GM03348 (cell line): ENCODE data around the gene LRRC75B.

Experiments
- DNase-seq: peaks from one replicate; pipeline ENCODE4 v3.0.0; 2012; ENCODE audit warnings: low spot score

Gene LRRC75B

DNA sequence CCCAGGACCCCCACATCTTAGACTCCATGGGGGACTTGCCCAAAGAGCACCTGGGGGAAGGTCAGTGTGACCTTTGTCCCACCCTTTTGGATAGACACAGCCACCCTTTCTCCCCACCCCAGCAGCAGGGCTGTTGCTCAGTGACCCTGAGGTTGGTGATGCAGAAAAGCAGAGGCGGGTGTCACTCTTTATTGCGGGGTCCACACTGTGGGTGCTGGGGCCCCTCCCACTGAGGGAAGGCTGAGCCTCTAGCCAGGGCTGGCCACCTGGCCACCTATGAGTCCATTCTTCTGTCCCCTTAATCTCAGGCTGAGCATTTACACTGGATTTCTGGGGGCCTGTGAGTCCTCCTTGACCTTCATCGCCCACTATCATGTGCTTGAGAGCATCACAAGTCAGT is 7.4 kb downstream of the LRRC75B start:
- no peak for DNase-seq

DNA sequence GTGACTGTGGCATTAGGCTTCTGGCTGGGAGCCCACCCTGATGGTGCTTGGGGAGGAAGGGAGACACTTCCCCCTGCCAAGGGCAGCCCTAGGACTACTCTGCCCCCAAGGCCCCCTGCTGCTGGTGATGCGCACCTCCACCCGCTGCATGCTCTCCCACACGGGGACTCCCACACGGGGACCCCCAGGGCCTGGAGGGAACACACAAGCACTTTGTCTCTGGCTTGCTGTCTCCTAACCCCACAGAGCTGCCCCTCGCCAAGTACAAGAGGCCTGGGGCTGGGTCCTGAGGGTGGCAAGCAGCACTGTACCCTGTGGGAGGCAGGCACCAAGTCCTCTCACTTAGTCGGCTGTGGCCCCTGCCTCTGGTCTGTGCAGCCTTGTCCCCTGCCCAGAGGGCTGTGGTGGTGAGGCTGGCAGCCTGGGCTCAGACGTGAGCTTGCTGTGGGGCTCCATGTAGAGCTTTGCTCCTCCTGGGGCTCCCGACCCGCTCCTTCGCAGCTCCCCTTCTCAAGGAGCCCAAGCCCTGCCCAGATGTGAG is 7.9 kb downstream of the LRRC75B start:
- no peak for DNase-seq

DNA sequence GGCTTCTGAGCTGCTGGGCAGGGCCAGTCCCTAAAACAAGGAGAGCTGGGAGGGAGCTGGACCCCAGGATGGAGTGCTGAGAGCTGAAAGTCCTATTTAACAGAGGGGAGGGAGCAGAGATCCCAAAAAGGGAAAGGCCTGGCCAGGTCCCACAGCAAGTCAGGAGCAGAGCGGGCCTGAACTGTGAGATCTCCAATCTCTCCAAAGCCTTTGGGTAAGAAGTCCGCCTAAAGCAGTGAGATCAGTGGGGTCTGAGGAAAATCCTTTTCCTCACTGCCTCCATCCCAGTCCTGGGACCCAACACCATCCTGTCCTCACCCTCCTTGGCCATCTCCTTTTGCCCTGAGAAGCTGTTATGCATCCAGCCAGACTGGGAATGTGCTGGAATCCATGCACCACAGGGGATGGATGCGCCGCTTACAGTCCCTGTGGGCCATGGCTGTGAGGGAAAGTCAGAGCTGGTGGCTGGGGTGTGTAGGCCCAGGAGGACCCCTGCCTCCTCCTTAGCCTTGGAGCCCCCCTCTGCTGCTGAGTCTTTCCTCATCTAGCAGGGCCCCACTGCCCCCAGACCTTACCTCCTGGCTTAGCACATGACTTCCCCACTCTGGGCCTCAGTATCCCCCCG is 8.6 kb downstream of the LRRC75B start:
- no peak for DNase-seq

DNA sequence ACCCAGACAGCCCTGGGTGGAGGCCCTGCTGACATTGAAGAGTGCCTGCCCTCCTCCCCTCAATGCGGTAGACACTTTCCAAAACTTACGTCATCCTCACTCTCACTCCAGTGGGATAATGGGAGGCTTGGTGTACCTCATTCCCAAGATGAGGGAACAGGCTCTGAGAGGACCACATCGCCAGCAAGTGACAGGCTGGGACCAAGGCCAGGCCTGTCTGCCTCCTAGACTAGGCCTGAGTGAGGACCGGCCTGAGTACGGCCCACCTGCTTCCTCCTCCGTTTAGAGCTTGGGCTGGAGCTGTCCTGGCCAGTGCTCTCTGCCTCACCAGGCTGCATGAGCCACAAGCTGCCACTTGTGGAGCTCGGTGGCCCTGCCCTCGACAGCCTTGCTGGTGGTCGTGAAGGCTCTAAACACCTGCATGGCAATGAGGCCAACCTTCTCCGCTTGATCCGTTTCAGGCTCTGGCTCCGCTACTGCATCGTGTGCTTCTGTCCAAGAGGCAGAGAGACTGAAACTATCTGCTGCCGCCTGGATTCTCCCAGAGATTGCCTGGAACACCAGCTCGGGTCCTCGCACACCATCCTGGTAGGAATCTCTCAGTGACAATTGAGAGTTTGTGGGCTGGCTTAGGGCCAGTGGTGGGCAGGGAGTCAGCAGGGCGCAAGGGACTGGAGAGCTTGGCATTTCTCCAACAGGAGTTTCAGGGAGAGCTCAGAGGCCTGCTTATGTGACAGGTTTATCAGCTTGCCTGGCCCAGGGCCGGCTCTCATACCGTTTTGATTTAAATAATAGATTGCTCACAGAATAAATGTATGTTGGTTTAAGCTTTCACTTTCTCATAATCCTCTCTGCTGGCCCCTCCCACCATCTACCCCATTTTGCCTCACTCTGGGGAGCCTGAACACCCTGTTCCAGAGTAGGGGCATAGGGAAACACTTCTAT is 9.4 kb downstream of the LRRC75B start:
- DNase-seq, result peak; percentile 31

DNA sequence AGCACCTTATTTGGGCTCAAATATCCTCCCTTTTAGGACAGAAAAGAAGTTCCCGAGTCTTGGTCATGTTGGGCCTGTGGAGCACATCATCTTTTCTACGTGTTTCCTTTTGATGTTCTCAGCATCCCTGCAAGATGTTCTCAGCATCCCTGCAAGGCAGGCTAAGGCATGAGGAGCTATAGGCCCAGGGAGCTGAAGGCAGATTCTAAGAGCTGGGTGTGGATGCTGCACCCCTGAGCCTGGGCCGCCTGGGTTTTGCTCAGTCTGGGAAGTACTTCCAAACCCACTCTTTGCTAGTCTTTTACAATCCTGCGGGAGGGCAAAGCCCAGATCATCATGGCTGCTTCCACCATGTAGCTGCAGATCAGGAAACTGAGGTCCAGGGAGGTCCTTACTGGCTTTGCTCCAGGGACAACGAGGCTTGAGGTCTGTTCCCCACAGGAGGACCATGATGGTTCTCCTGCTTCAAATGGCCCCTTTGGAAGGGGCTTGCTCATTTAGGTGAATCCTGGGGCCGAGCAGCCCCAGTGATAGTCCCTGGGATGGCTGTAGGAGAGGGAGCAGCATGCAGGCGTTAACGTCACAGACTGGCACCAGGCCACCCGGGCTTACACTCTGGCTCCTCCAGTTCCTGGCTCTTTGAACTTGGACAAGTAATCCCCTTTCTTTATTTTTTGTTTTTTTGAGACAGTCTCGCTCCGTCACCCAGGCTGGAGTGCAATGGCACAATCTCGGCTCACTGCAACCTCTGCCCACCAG is 10.6 kb downstream of the LRRC75B start:
- DNase-seq, result no peak

DNA sequence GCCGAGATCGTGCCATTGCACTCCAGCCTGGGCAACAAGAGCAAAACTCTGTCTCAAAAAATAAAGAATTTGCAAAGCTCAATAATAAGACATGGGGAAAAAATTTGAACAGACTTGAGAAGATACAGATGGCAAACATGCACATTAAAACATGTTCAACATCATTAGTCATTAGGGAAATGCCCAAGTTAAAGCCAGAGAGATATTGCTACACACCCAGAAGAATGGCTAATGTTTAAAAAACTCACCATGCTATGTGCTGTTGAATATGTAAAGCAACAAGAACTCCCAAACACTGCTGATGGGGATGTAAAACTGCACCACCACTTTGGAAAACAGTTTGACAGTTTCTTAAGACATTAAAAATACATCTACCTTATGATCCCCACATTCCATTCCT is 12.6 kb downstream of the LRRC75B start:
- DNase-seq, result peak; percentile 74

DNA sequence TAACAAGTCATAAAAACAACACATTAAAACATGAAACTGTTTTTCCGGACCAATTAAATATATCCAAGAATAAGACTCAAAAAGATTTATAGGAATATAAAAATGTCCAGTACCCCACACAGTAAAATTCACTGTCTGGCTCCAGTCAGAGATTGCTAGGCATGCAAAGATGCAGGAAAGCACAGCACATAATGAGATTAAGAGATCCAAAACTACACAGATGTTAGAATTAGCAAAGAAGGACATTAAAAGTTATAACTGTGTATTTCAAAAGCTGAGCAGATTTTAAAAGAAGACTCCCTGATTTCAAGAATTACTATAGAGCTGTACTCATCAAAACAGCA is 13.6 kb downstream of the LRRC75B start:
- DNase-seq, result no peak

DNA sequence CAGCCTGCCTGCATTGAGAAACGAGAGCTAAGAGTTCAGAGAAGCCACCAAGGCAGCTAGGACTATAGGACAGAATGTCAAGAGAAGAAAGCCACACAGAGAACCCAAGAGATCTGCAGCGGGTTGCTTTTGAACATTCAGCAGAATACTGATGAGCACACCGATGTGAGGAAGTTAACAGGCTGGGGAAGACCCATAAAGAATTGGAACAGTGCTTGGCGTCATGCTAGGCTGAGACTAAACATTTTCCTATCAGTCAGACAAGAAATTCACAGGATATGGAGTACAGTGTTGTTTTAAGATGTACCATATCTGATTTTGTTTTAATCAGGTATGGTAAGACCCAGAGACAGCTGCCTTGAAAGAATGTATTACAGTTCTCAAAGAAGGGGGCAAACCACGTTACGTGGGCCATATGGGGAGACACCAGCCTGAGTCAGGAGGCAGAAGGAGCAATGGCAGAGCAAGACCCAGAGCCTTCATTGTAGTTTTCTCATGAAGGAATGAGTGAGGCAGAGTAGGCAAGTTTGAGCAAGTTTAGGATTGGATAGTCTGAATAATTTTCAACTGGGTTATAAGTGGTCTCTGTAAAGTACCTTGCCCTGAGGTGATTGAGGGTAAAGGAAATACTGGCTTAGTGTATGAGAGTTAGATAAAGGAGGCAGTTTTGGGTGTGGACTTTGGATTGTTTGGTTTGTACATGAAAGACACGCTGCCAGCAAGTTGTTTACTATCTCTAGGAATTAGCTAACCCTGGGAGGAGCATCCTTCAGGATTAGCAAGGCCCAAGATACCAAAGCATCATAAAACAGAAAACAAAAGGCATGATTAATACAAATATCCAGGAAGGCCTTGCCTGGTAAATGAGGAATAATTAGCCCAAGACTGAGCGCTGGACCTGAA is 14.3 kb downstream of the LRRC75B start:
- no peak for DNase-seq

DNA sequence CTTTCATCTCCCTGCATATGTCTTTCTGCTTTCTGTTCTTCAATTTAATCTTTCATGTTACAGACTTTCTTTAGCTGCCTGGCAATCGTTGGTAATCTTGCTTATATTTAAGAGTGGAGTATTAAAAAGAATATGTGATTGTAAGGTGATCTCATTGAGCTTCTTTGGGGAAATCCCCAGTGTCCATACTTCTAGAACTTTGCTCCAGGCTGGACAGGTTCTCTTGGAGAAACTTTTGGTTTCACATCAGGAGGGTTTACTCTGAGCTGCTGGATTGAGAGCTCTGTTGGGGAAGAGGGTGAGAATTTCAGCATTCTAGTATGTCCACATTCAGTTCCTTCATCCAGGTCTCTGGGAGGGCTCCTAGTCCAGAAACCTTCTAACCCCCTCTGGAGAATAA is 16.1 kb downstream of the LRRC75B start:
- no peak for DNase-seq

DNA sequence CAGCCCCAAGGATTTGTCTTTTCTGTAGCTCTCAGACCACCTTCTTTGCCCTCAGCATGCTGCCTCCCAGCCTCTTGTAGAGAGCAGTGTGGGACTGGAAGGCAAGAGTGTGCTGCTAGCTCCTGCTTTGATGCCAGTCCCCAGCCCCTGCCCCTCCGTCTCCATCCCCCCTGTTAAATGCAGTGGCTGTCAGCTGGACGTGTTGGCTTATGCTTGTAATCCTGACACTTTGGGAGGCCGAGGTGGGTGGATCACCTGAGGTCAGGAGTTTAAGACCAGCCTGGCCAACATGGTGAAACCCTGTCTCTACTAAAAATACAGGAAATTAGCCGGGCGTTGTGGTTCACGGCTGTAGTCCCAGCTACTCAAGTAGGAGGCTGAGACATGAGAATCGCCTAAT is 21.6 kb downstream of the LRRC75B start:
- DNase-seq, result no peak

DNA sequence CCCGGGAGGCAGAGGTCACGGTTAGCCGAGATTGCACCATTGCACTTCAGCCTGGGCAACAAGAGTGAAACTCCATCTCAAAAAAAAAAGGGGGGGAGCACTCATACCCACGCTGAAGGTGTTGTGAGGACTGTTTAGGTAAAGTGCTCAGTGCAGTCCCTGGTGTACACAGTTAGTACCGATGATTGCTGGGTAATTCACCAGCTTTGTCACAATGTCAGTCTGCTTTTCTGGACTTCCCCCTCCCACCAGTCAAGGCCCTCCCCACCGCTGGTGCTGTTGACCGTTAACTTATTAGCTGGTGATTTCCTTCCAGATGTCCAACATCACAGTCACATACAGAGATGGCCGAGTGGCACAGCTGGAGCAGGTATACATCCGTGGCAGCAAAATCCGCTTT is 25.2 kb downstream of the LRRC75B start:
- no peak for DNase-seq

DNA sequence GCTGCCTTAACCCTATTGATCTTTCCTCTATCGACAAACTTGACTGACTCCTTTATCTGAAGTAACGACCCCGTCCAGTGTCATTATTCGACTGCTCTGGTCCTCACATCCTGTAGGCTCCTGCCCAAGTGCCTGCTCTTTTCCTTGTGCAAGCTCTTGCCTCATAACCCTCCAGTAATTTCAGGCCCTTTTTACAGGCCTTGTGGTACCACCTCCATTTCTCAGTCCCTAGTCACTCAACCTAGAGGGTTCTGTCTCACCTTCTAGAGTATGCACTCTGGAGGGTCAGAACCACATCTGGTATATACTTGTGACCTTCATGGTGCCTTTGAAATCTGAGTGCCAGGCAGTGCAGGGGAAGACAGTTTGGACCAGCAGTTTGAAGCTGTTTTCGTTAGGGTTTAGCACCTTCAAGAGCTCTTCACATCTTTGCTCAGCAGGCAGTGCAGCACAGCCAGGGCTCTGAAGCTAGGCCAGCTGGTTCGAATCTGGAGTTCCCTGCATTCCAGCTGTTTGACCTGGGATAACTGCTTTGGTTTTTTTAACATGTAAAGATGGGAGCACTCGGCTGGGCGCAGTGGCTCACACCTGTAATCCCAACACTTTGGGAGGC is 25.9 kb downstream of the LRRC75B start:
- no peak for DNase-seq

DNA sequence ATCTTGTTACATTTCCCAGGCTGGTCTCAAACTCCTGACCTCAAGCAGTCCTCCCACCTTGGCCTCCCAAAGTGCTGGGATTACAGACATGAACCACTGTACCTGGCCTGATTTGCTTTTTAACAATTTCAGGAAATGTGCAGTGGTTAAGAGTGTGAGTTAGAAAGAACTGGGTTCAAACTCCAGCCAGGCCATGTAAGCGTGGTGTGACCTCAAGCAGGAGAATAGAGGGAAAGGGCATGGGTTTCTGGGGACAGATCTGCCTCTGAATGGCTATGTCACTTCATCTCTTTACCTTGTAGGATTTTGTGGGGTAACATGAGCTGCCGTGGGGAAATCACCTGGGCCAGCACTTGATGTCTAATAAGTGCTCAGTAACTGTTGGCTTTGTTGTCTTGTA is 27.8 kb downstream of the LRRC75B start:
- DNase-seq, result no peak

DNA sequence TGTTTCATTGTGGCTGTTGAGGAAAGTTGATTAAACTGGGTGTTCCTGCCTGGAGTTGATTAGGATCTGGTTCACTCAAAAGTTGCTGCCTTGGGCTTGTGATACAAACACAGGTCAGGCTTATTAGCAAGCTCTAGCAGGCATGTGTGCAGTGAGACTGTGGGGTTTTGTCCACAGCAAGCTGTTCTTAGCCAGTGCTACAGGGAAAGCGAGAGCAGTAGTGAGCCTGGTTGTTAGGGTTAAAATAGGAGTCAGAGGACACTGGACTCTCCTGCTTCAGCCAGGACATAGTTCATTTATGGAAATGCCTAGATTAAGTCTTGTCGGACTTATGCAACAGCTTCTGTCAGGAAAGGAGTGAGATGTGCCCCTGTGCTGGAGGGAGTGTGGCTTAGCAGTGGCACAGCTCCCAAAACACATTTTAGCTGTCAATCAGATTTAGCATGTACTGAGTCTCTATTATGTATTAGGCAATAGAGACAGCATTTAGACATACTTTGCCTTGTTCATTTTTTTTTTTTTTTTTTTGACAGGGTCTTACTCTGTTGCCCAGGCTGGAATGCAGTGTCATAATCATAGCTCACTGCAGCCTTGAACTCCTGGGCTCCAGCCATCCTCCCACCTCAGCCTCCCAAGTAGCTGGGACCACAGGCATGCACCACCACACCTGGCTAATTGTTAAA is 28.4 kb downstream of the LRRC75B start:
- DNase-seq, result peak; percentile 23

DNA sequence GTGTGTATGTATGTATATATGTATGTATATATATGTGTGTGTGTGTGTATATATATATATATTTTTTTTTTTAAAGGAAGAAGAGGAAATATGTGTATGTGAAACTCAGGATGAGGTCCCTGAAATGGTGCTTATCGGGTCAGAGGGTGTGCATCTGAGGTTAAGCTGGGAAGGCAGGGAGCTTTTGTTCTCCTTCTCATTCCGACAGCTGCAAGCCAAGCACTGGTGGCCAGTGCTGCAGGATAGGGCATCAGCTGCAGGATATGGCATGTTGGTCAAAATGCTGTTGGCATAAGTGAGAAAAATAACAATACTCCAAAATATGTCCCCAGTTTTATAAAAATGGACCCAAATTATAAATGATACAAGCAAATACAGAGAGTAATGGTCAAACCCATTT is 29.6 kb downstream of the LRRC75B start:
- DNase-seq, result no peak

DNA sequence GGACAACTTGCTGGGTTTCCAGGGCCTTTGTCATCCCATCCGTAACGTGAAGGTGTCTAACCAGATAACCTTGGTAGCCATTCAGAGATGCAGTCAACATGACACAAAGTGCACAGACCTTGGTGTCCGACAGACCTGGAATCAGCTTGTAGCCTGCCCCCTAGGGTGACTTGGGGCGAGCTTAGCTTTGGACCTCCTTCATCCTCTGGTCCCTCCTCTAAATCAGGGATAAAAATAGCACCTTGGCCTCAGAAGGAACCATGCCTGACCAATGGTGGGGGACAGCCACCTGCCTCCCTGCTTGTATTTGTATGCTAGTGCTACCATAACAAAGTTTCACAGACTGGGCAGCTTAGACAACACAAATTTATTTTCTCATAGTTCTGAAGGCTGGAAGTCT is 33.4 kb downstream of the LRRC75B start:
- no peak for DNase-seq

DNA sequence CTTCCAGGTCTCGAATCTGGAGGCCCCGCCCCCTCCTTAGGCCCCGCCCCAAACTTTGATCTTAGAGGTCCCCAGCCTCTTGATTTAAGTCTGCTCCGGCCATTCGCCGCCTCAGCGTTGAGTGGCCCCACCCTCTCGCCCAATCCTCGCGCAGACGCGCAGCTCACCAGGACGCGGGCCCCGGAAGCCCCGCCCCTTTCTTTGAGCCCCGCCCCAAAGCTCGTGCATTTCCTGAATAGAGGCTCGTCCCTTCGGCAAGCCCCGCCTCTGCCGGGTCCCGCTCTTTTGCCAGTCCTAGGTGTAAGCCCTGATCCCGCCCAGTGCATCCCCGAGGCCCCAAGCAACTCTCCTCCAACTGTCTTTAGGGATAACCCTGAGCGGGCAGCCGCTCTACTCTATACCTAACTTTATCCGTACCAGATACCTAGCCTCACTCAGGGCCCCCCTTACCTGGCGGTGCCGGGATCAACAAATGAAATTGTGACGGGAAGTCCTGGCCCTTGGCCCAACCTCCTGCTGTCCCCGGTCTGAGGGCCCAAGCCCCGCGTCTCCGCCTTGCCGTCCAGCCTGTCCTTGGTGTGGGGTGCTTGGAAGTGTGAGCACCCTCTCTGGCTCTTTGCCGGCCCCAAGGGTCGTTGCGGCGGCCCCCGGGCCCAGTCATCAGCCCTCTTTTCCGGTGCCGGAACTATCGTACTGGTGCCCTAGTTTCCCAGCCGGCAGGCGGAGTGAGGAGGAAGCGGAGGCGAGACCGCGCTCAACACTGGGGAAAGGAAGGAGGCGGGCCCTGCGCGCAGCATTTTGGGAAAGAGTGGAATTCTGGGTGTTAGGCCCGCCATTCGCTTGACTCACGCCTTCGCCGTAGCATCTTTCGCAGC is 37.5 kb downstream of the LRRC75B start, which contains the start of gene SNRPD3:
TSS of gene SNRPD3 (plus strand) at position 835 of the 875 bp plus-strand sequence. CDS start 1,676 bp downstream, outside the sequence.
- peak; percentile 100 for DNase-seq

DNA sequence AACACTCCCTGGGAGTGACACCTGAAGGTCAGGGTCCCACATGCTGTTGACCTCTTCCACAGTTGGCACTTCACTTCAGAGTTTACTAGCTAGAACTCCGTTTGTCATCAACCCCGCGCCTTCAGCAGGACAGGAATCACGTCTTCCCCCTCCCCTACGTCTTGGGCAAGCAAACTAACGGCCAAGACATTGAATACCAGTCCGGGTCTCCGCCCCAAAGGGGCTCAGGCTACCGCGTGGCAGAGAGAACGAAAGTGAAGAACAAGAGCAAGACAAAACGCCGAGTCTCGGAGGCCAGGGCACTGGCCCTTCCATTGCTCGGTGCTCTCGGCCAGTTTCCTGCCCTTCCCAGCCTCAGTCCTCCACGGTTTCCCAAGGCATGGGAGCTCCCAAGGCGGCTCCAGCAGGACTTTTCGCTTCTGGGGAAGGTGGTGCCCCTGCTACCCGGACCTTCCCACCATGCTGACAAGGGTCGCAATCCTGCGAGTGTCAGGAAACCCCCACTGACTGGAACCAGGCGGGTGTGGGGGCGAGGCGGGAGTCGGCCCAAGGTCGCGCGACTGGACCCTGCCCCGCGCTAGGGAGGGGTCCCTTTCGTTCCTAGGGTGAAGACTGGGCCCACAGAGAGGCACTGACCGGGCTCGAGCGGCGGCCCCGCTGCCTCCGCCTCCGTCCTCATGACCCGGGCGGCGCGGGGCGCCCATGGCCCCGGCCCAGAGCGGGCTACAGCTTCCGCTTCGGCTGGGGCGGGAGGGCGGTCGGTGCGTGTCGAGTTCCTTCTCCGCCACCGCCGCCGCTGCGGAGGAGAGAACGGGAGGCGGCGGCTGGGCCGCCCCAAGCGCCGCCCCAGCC is 38.3 kb downstream of the LRRC75B start, which contains the start of gene GUCD1:
TSS of gene GUCD1 (minus strand) at position 826 of the 852 bp plus-strand sequence. CDS start at position 679, 147 bp downstream.
- DNase-seq, result peak; percentile 40
